HEK293 (cell line): ENCODE measurements around the gene ADGRD1.

Experiments used
- CTCF ChIA-PET: fragments of 350-600 bp; formaldehyde crosslinking; extraction: SDS; loops from one replicate; lab custom pipeline; 2021; ENCODE audit warnings: antibody characterized with exemption; lab: Yijun Ruan, JAX
- POLR2A ChIA-PET: fragments of 300-600 bp; formaldehyde crosslinking; extraction: SDS; loops from one replicate; lab custom pipeline; 2020; ENCODE audit warnings: antibody characterized with exemption, inconsistent platforms; lab: Yijun Ruan, JAX
- H3K27ac ChIP-seq: fragments of 200-500 bp; sonication (Bioruptor generic); 2 replicates; pipeline ENCODE4 v1.5.1; 2014; ENCODE audit warnings: low read depth, low read length, control low read depth, inconsistent platforms; ENCODE audit errors: extremely low read depth
- H3K36me3 ChIP-seq, 2 experiments: fragments of 200-500 bp in 1 of 2; sonication (Bioruptor generic) in 1 of 2; 1 replicate in 1 of 2; 2 replicates in 1 of 2; pipeline ENCODE4 v1.5.1; 2014 to 2017; ENCODE audit warnings: inconsistent platforms in 2 of 2, low read length in 2 of 2; ENCODE audit not compliant: control insufficient read depth in 2 of 2, insufficient read depth in 1 of 2
- H3K4me1 ChIP-seq: fragments of 200-500 bp; sonication (Bioruptor generic); 2 replicates; pipeline ENCODE4 v1.5.1; 2014; ENCODE audit warnings: mild to moderate bottlenecking, low read length, inconsistent platforms; ENCODE audit not compliant: control insufficient read depth, insufficient read depth
- H3K4me3 ChIP-seq: 2 replicates; pipeline ENCODE4 v1.5.1; 2011; ENCODE audit warnings: low read depth, mild to moderate bottlenecking, control low read depth, low read length, moderate library complexity
- H3K9me3 ChIP-seq: fragments of 200-500 bp; sonication (Bioruptor generic); 2 replicates; pipeline ENCODE4 v1.5.1; 2014; ENCODE audit warnings: low read depth, low read length, inconsistent platforms; ENCODE audit not compliant: control insufficient read depth, insufficient read depth
- GLIS2 ChIP-seq: fragments of 450-650 bp; formaldehyde crosslinking; IDR thresholded peaks from 2 replicates; pipeline ENCODE4 v1.5.1; 2016; ENCODE audit warnings: missing biosample characterization, missing genetic modification characterization
- MZF1 ChIP-seq: fragments of 450-650 bp; formaldehyde crosslinking; IDR thresholded peaks from 2 replicates; pipeline ENCODE4 v1.5.1; 2017; ENCODE audit warnings: missing biosample characterization, missing genetic modification characterization, borderline replicate concordance
- PBX3 ChIP-seq: sonication (generic); formaldehyde crosslinking; IDR thresholded peaks from 2 replicates; pipeline ENCODE4 v1.8.1; 2022; ENCODE audit warnings: mild to moderate bottlenecking, moderate library complexity, missing genetic modification reagents
- ZBTB48 ChIP-seq: fragments of 450-650 bp; formaldehyde crosslinking; IDR thresholded peaks from 2 replicates; pipeline ENCODE4 v1.5.1; 2016; ENCODE audit warnings: missing biosample characterization, missing genetic modification characterization
- ZBTB7A ChIP-seq: fragments of 450-650 bp; formaldehyde crosslinking; IDR thresholded peaks from 2 replicates; pipeline ENCODE4 v1.5.1; 2016; ENCODE audit warnings: low read depth, missing biosample characterization, missing genetic modification characterization
- ZFHX2 ChIP-seq: fragments of 450-650 bp; formaldehyde crosslinking; conservative IDR thresholded peaks from 2 replicates; pipeline ENCODE4 v1.5.1; 2016; ENCODE audit warnings: missing biosample characterization, missing genetic modification characterization
- ZNF112 ChIP-seq: fragments of 450-650 bp; formaldehyde crosslinking; IDR thresholded peaks from 2 replicates; pipeline ENCODE4 v1.5.0; 2017; ENCODE audit warnings: missing biosample characterization, missing genetic modification characterization
- ZNF214 ChIP-seq: fragments of 450-650 bp; formaldehyde crosslinking; IDR thresholded peaks from 2 replicates; pipeline ENCODE4 v1.5.1; 2017; ENCODE audit warnings: missing biosample characterization, mild to moderate bottlenecking, missing genetic modification characterization, borderline replicate concordance
- ZNF223 ChIP-seq: fragments of 450-650 bp; formaldehyde crosslinking; IDR thresholded peaks from 2 replicates; pipeline ENCODE4 v1.5.1; 2016; ENCODE audit warnings: missing biosample characterization, missing genetic modification characterization
- ZNF266 ChIP-seq: fragments of 450-650 bp; formaldehyde crosslinking; IDR thresholded peaks from 2 replicates; pipeline ENCODE4 v1.5.1; 2016; ENCODE audit warnings: missing biosample characterization, missing genetic modification characterization, low read depth
- ZNF354C ChIP-seq: fragments of 450-650 bp; formaldehyde crosslinking; IDR thresholded peaks from 2 replicates; pipeline ENCODE4 v1.5.1; 2016; ENCODE audit warnings: missing biosample characterization, missing genetic modification characterization, low read depth, borderline replicate concordance
- ZNF366 ChIP-seq: fragments of 450-650 bp; formaldehyde crosslinking; conservative IDR thresholded peaks from 2 replicates; pipeline ENCODE4 v1.5.1; 2016; ENCODE audit warnings: missing biosample characterization, missing genetic modification characterization
- ZNF513 ChIP-seq: fragments of 450-650 bp; IDR thresholded peaks from 2 replicates; pipeline ENCODE4 v1.5.1; 2018; ENCODE audit warnings: missing biosample characterization, missing genetic modification characterization
- ZNF518A ChIP-seq: fragments of 450-650 bp; formaldehyde crosslinking; conservative IDR thresholded peaks from 2 replicates; pipeline ENCODE4 v1.5.1; 2016; ENCODE audit warnings: low read depth, missing biosample characterization, missing genetic modification characterization
- ZNF530 ChIP-seq: fragments of 450-650 bp; formaldehyde crosslinking; IDR thresholded peaks from 2 replicates; pipeline ENCODE4 v1.5.1; 2016; ENCODE audit warnings: low read depth, missing biosample characterization, missing genetic modification characterization
- ZNF544 ChIP-seq: fragments of 450-650 bp; formaldehyde crosslinking; IDR thresholded peaks from 2 replicates; pipeline ENCODE4 v1.5.0; 2017; ENCODE audit warnings: missing biosample characterization, missing genetic modification characterization
- ZNF549 ChIP-seq: fragments of 450-650 bp; IDR thresholded peaks from 2 replicates; pipeline ENCODE4 v1.5.1; 2018; ENCODE audit warnings: missing biosample characterization, missing genetic modification characterization, mild to moderate bottlenecking, inconsistent platforms, moderate library complexity
- ZNF639 ChIP-seq: fragments of 450-650 bp; formaldehyde crosslinking; IDR thresholded peaks from 2 replicates; pipeline ENCODE4 v1.5.1; 2016; ENCODE audit warnings: missing biosample characterization, missing genetic modification characterization
- ZNF664 ChIP-seq: fragments of 450-650 bp; formaldehyde crosslinking; IDR thresholded peaks from 2 replicates; pipeline ENCODE4 v1.5.1; 2016; ENCODE audit warnings: missing biosample characterization, missing genetic modification characterization
- ZNF837 ChIP-seq: fragments of 450-650 bp; formaldehyde crosslinking; IDR thresholded peaks from 2 replicates; pipeline ENCODE4 v1.5.1; 2016; ENCODE audit warnings: missing biosample characterization, missing genetic modification characterization

The ADGRD1 gene

GRCh38 chr12:131041968-131042833 is 88.5 kb downstream of the ADGRD1 start:
- Histone ChIP-seq H3K36me3 (no peaks in the 10 kb centered on the region), H3K4me3 (no peak overlapping the region), H3K4me1 (no peaks in the 10 kb centered on the region), H3K9me3 (no peaks in the 10 kb centered on the region), H3K27ac (no peak overlapping the region)
- ChIA-PET POLR2A (no interaction called here), CTCF (no interaction called here)
- no peak for TF ChIP-seq ZNF214
- no peak for TF ChIP-seq ZBTB7A (tag by site-specific recombination)
- no peak for TF ChIP-seq ZNF664 (tag by site-specific recombination)
- TF ChIP-seq ZNF544 (tag by site-specific recombination) = no peak
- TF ChIP-seq ZNF639 (tag by site-specific recombination) = no peak
- no peak for TF ChIP-seq ZNF518A (tag by site-specific recombination)
- TF ChIP-seq ZNF549 = no peak
- no peak for TF ChIP-seq ZNF223 (tag by site-specific recombination)
- TF ChIP-seq ZNF513 = no peak
- no peak for TF ChIP-seq ZNF354C (tag by site-specific recombination)
- TF ChIP-seq ZNF530 = no peak
- no peak for TF ChIP-seq MZF1 (tag by site-specific recombination)
- TF ChIP-seq ZBTB48 (tag by site-specific recombination) = no peak
- TF ChIP-seq GLIS2 (tag by site-specific recombination) = no peak
- TF ChIP-seq ZNF837 (tag by site-specific recombination) = no peak
- no peak for TF ChIP-seq ZNF112
- no peak for TF ChIP-seq ZNF266 (tag by site-specific recombination)
- TF ChIP-seq ZFHX2 (tag by site-specific recombination) = no peak
- TF ChIP-seq ZNF366 (tag by site-specific recombination) = no peak
- no peak for TF ChIP-seq PBX3 (CRISPR knock-in tag)
